IPS-20b (cell line): ENCODE results near the gene TSC2.
"Not testable (repeated sequence)": the region's sequence is repeated elsewhere in the genome, so short reads cannot be mapped to it uniquely, and the experiment has no call there.

Source experiments
- H3K27ac ChIP-seq: one replicate; pipeline ENCODE4 v1.5.1; 2013; ENCODE audit warnings: low read length
- H3K27me3 ChIP-seq: 2 replicates; pipeline ENCODE4 v1.6.1; 2013; ENCODE audit warnings: mild to moderate bottlenecking, low read length, inconsistent platforms; ENCODE audit not compliant: insufficient read depth
- H3K36me3 ChIP-seq: 2 replicates; pipeline ENCODE4 v1.6.1; 2013; ENCODE audit warnings: low read depth, mild to moderate bottlenecking, inconsistent platforms, low read length, moderate library complexity; ENCODE audit not compliant: insufficient read depth
- H3K4me1 ChIP-seq: 2 replicates; pipeline ENCODE4 v1.6.1; 2013; ENCODE audit warnings: mild to moderate bottlenecking, control low read depth, inconsistent platforms, low read length, moderate library complexity; ENCODE audit not compliant: insufficient read depth
- H3K4me3 ChIP-seq: 2 replicates; pipeline ENCODE4 v1.5.1; 2013; ENCODE audit warnings: mild to moderate bottlenecking, low read length, inconsistent platforms
- H3K9ac ChIP-seq: 2 replicates; pipeline ENCODE4 v1.6.1; 2013; ENCODE audit warnings: low read depth, mild to moderate bottlenecking, inconsistent platforms, low read length, moderate library complexity
- H3K9me3 ChIP-seq: 2 replicates; pipeline ENCODE4 v1.6.1; 2013; ENCODE audit warnings: mild to moderate bottlenecking, low read depth, low read length, inconsistent platforms; ENCODE audit not compliant: insufficient read depth

TSC2 gene

GRCh38 chr16:2026461-2027023 is 21.2 kb upstream of the TSC2 start, which contains the start of gene NHERF2:
Gene NHERF2 (plus strand): TSS chr16:2026902. CDS start chr16:2027006, 104 bp downstream.
- no peak within 1 kb of the TSS for H3K27ac ChIP-seq
- H3K4me1 ChIP-seq: no peaks in the 10 kb centered on the region; the same call in 1 of the 2 replicates
- peaks cover 56% of the 10 kb centered on the region for H3K27me3 ChIP-seq
- no peaks in the 10 kb centered on the region for H3K9me3 ChIP-seq
- no peaks in the 10 kb centered on the region for H3K36me3 ChIP-seq
- peak within 1 kb of the TSS; percentile 60 for H3K4me3 ChIP-seq
- H3K9ac ChIP-seq: no peak within 1 kb of the TSS

GRCh38 chr16:2027024-2028010 is 20.5 kb upstream of the TSC2 start:
- Histone ChIP-seq H3K27ac (no peak overlapping the region), H3K4me1 (no peaks in the 10 kb centered on the region; the same call in 1 of the 2 replicates), H3K9ac (no peak overlapping the region), H3K36me3 (no peaks in the 10 kb centered on the region), H3K27me3 (peaks cover 49% of the 10 kb centered on the region), H3K4me3 (peak overlapping the region; percentile 60), H3K9me3 (no peaks in the 10 kb centered on the region)

- H3K9me3 ChIP-seq: no peaks in the 10 kb centered on the region
- no peaks in the 10 kb centered on the region; the same call in 1 of the 2 replicates for H3K4me1 ChIP-seq
- no peak overlapping the region for H3K27ac ChIP-seq
- peaks cover 43% of the 10 kb centered on the region for H3K27me3 ChIP-seq
- H3K36me3 ChIP-seq: no peaks in the 10 kb centered on the region
- H3K4me3 ChIP-seq: no peak overlapping the region
- no peak overlapping the region for H3K9ac ChIP-seq
These were observed 19.6 kb upstream of the TSC2 start for GRCh38 chr16:2028146-2028545.

GRCh38 chr16:2028620-2029220 is 19.1 kb upstream of the TSC2 start:
- Histone ChIP-seq H3K36me3 (no peaks in the 10 kb centered on the region), H3K9ac (no peak overlapping the region), H3K27ac (no peak overlapping the region), H3K4me1 (no peaks in the 10 kb centered on the region; the same call in 1 of the 2 replicates), H3K4me3 (no peak overlapping the region), H3K9me3 (no peaks in the 10 kb centered on the region), H3K27me3 (peaks cover 42% of the 10 kb centered on the region)

DNA sequence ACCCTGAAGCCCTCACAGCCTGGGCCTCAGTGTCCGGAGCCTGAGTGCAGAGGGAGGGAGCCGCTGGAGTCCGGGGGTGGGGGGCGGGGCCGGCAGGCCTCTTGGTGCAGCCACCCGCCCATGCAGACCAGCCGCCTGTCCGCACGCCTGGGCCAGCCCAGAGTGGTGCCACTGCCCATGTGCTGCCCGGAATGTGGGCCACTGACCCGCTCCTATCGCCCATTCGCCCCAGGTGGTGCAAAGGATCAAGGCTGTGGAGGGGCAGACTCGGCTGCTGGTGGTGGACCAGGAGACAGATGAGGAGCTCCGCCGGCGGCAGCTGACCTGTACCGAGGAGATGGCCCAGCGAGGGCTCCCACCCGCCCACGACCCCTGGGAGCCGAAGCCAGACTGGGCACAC is 18.4 kb upstream of the TSC2 start:
- H3K4me3 ChIP-seq: no peak overlapping the region
- H3K4me1 ChIP-seq: no peaks in the 10 kb centered on the region
- H3K9ac ChIP-seq: no peak overlapping the region
- peaks cover 35% of the 10 kb centered on the region for H3K27me3 ChIP-seq
- no peaks in the 10 kb centered on the region for H3K36me3 ChIP-seq
- H3K9me3 ChIP-seq: no peaks in the 10 kb centered on the region
- no peak overlapping the region for H3K27ac ChIP-seq

GRCh38 chr16:2030036-2030435 is 17.7 kb upstream of the TSC2 start:
- H3K4me3 ChIP-seq: no peak overlapping the region
- no peaks in the 10 kb centered on the region for H3K36me3 ChIP-seq
- H3K9ac ChIP-seq: no peak overlapping the region
- H3K4me1 ChIP-seq: no peaks in the 10 kb centered on the region
- H3K9me3 ChIP-seq: no peaks in the 10 kb centered on the region
- no peak overlapping the region for H3K27ac ChIP-seq
- peaks cover 31% of the 10 kb centered on the region for H3K27me3 ChIP-seq

- Histone ChIP-seq H3K27ac (no peak overlapping the region), H3K9ac (no peak overlapping the region), H3K9me3 (no peaks in the 10 kb centered on the region), H3K4me1 (no peaks in the 10 kb centered on the region), H3K4me3 (no peak overlapping the region), H3K27me3 (peaks cover 22% of the 10 kb centered on the region), H3K36me3 (no peaks in the 10 kb centered on the region)
These were observed 16.7 kb upstream of the TSC2 start for GRCh38 chr16:2031081-2031577.

GRCh38 chr16:2032285-2033056 is 15.3 kb upstream of the TSC2 start:
- Histone ChIP-seq H3K27ac (no peak overlapping the region), H3K36me3 (no peaks in the 10 kb centered on the region), H3K9me3 (no peaks in the 10 kb centered on the region), H3K4me3 (no peak overlapping the region), H3K9ac (no peak overlapping the region), H3K27me3 (peaks cover 12% of the 10 kb centered on the region), H3K4me1 (no peaks in the 10 kb centered on the region)

DNA sequence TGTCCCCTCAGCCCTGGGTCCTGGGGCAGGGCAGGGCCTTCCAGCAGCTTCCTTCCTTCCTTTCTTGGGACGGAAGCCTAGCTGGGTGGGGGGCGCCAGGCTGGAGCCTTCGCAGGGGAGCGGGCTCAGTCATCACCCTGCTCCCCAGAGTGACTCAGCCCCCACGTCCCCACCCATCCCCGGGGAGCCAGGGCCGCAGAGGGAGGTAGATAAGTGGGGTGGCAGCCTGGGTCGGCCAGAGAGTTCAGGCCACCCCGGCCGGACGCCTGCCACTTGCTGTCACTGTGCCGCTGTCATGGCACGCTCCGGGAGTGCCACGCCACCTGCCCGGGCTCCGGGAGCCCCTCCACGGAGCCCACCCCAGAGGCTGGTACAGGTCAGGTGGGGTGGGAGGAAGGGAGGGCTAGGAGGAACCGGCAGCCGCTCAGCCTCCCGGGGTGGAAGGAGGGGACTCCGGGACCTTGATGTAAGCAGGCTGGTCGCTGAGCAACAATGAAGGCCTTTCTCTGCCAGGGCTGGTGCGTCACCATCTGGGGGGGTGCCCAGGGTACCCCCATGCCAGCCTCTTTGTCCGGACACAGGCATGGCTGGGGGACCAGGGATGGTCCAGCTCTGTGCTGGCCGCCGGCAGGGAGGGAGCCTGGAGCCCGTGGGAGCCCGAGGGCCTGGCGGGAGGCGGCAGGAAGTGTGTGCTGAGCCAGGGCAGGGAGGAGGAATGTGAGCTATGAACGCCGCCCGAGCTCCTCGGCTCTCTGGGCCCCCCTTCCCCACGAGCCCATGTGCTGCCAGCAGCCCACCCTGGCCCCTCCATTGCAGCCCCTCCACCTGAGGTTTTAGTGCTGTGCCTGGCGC is 14.5 kb upstream of the TSC2 start:
- Histone ChIP-seq H3K36me3 (no peaks in the 10 kb centered on the region), H3K27ac (no peak overlapping the region), H3K4me1 (no peaks in the 10 kb centered on the region), H3K27me3 (peaks cover 4% of the 10 kb centered on the region; the same call in 1 of the 2 replicates), H3K4me3 (no peak overlapping the region), H3K9ac (no peak overlapping the region), H3K9me3 (no peaks in the 10 kb centered on the region)

- not testable (repeated sequence) for H3K27ac ChIP-seq, H3K36me3 ChIP-seq, H3K9me3 ChIP-seq, H3K4me1 ChIP-seq, H3K4me3 ChIP-seq, H3K9ac ChIP-seq, H3K27me3 ChIP-seq
These were observed 13.7 kb upstream of the TSC2 start for GRCh38 chr16:2033909-2034695.
